ENCODE results near the gene RAET1G.
A peak's percentile ranks its signal among the peaks of the same experiment; 100 is the strongest.

- no peak for TF ChIP-seq POLR2A (IDR thresholded peaks at IDR 0.05)
- TF ChIP-seq, protein P1, sequence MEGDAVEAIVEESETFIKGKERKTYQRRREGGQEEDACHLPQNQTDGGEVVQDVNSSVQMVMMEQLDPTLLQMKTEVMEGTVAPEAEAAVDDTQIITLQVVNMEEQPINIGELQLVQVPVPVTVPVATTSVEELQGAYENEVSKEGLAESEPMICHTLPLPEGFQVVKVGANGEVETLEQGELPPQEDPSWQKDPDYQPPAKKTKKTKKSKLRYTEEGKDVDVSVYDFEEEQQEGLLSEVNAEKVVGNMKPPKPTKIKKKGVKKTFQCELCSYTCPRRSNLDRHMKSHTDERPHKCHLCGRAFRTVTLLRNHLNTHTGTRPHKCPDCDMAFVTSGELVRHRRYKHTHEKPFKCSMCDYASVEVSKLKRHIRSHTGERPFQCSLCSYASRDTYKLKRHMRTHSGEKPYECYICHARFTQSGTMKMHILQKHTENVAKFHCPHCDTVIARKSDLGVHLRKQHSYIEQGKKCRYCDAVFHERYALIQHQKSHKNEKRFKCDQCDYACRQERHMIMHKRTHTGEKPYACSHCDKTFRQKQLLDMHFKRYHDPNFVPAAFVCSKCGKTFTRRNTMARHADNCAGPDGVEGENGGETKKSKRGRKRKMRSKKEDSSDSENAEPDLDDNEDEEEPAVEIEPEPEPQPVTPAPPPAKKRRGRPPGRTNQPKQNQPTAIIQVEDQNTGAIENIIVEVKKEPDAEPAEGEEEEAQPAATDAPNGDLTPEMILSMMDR (IDR thresholded peaks at IDR 0.05), result no peak
- peak; percentile 71 for TF ChIP-seq POLR2AphosphoS5 (IDR thresholded peaks at IDR 0.05)
These were observed 27.8 kb downstream of the RAET1G start for GRCh38 chr6:149895048-149895590.
